ENCODE measurements around the gene FAM83C.
"Not testable (repeated sequence)": the region's sequence is repeated elsewhere in the genome, so short reads cannot be mapped to it uniquely, and the experiment has no call there.

The FAM83C gene

DNA sequence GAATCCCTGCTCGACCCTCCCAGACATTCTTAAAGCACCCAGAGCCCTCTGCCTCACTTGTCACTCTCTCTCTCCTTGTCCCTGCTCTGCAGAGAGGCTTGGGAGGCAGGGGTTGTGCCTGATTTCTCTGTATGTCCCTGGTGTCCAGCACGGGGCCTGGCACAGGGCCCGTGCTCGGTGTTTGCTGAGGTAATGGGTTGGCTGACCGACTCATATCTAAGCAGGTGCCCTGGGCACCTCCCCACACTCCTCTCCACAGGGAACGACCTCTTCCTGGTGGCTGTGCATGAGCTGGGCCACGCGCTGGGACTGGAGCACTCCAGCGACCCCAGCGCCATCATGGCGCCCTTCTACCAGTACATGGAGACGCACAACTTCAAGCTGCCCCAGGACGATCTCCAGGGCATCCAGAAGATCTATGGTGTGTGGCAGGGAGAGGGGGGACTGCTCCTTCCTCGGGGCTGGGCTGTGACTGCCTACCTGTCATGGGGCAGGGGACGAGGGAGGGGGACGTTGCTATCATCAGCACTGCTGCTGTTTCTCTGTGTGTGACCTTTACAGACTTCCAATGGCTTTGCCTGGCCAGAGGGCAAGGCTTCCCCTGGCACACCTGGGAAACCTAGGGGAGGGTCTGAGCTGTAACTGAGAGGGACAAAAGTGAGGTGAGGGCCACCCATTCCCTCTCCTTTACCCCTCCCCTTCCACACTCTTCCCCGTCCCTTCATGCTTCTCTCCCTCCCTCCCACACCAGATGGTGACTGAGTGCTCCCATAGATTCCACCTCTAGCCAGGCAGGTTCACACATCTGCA, 28.5 kb downstream of the FAM83C start:
- no peak for DNase-seq

DNA sequence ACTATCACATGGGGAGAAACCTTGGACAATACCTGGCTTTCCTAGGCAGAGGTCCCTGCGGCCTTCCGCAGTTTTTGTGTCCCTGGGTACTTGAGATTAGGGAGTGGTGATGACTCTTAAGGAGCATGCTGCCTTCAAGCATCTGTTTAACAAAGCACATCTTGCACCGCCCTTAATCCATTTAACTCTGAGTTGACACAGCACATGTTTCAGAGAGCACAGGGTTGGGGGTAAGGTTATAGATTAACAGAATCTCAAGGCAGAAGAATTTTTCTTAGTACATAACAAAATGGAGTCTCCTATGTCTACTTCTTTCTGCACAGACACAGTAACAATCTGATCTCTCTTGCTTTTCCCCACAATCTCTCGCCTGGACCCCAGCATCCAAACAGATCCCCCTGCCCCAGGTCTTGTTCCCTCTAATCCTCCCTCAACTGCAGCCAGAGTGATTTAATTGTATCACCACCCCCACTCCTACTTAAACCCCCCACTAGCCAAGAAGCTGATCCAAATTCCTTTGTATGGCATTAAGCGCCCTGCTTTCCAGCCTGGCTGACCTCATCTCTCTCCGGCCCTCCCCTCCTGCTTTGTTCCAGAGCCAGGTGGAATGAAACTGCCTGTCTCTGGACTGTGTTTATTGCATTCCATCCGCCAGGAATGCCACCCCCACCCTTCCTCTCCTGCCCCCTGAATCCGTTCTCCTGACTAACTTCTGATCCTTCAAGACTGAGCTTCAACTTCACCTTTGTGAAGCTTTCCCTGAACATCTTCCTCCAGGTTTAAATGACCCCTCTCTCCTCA, 29.3 kb downstream of the FAM83C start:
- not testable (repeated sequence) for DNase-seq

DNA sequence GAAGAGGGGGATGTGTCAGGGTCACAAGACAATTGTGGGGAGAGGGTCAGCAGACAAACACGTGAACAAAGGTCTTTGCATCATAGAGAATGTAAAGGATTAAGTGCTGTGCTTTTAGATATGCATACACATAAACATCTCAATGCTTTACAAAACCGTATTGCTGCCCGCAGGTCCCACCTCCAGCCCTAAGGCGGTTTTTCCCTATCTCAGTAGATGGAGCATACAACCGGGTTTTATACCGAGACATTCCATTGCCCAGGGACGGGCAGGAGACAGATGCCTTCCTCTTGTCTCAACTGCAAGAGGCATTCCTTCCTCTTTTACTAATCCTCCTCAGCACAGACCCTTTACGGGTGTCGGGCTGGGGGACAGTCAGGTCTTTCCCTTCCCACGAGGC, 29.9 kb downstream of the FAM83C start:
- DNase-seq: not testable (repeated sequence)

DNA sequence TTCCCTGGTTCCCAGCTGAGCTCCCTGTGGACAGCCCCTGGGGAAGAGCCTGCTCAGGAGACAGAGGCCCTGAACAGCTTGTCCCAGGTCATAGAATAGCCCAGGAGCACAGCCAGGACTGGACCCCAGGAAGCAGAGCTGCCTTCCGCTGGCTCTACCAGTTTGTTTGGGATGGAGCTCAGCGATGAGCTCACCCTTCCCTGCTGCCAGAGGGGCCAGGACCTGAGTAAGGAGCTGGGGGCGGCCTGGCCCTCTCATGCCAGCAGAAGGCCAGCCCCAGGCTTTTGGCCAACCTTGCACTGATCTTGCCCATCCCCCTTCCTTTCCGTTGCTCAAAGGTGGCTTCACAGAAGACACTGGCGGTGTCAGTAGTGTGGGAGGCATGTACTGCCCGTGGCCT, 31.8 kb downstream of the FAM83C start:
- no peak for DNase-seq

GRCh38 chr20:35257175-35257909, 34.9 kb downstream of the FAM83C start:
- DNase-seq: no peak

- no peak for DNase-seq
Measured at GRCh38 chr20:35254448-35254999, 37.7 kb downstream of the FAM83C start.

DNA sequence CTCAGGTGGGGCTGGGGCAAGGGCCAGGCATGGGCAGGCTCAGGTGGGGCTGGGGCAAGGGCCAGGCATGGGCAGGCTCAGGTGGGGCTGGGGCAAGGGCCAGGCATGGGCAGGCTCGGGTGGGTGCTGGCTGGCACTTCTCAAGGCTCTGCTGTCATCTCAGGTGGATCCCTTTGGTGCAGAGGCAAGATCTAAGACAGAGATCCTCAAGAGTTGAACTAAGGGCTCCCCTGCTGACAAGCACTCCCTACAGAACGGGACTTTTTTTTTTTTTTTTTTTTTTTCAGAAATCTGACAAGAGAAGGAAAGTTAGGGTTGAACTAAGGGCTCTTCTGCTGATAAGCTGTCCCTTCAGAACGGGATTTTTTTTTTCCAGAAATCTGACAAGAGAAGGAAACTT, 39.2 kb downstream of the FAM83C start:
- no peak for DNase-seq

DNA sequence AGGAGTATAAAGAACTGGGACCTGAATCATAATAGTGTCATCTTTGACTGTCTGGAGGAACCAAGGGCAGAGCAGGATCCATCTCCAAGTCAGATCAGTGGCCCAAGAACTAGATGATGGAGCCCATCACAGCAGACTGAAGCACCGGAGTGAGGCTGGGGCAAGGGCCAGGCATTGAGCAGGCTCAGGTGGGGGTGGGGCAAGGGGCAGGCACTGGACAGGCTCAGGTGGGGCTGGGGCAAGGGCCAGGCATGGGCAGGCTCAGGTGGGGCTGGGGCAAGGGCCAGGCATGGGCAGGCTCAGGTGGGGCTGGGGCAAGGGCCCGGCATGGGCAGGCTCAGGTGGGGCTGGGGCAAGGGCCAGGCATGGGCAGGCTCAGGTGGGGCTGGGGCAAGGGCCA, 39.6 kb downstream of the FAM83C start:
- not testable (repeated sequence) for DNase-seq

- DNase-seq: peak; percentile 40
Measured at GRCh38 chr20:35252037-35252461, 40.2 kb downstream of the FAM83C start.

GRCh38 chr20:35251613-35251940, 40.6 kb downstream of the FAM83C start:
- DNase-seq: no peak

GRCh38 chr20:35248641-35249475, 43.4 kb downstream of the FAM83C start:
- DNase-seq: no peak

DNA sequence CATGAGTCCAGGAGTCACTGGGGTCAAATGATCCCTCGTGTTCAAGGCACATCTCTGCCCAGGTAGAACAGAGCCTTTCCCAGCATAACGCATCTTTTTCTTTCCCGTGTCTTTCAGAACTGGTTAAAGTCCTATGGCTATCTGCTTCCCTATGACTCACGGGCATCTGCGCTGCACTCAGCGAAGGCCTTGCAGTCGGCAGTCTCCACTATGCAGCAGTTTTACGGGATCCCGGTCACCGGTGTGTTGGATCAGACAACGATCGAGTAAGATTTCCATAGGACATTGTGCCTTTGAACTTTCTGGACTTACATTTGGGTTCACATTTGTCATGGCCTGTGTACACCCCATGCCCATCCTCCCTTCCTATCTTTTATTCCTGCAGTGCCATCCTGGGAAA, 45.5 kb downstream of the FAM83C start:
- no peak for DNase-seq

GRCh38 chr20:35243986-35244385, 48.2 kb downstream of the FAM83C start:
- DNase-seq: no peak

- DNase-seq: no peak
Measured at GRCh38 chr20:35243317-35243716, 48.9 kb downstream of the FAM83C start.

DNA sequence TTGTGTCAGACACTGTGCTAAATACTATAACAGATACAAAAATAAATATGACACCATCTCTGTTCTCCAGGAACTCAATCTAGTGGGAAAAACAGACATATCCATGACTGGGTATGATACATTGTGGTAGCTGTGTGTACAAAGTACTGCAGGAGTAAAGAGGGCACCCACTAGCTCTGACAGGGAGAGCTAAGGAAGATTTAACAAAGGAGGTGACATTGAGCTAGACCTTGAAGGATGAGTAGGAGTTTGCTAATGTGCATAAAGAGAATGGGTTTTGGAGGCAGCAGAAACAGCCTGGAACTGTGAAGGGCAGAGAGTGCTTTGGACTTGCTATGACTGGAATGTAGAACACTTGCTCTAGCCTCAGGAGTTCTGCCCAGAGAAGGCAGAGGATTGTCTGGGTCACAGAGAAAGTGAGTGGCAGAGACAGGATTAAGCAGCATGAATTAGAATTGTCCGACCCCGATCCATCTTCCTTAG, 51.4 kb downstream of the FAM83C start:
- DNase-seq: no peak

GRCh38 chr20:35240083-35240810, 52.0 kb downstream of the FAM83C start:
- DNase-seq: no peak

GRCh38 chr20:35238735-35239134, 53.5 kb downstream of the FAM83C start:
- DNase-seq: no peak

GRCh38 chr20:35238170-35238569, 54.1 kb downstream of the FAM83C start:
- no peak for DNase-seq

DNA sequence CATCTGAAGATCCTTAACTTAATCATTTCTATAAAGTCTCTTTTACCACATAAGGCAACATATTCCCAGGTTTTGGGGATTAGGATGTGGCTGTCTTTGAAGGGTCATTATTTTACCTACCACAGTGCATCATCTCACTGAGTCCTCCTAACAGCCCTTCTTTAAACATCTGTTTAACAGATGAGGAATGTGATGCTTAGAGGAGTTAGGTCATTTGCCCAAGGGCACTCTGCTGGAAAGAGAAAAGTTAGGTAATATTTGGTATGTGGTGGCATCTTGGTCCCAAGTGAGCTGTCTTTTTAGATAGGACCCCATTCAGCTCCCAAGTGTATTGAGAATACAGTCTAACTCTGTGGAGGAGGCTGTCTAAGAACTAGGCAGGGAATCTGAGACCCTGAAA, 54.7 kb downstream of the FAM83C start:
- DNase-seq: no peak

DNA sequence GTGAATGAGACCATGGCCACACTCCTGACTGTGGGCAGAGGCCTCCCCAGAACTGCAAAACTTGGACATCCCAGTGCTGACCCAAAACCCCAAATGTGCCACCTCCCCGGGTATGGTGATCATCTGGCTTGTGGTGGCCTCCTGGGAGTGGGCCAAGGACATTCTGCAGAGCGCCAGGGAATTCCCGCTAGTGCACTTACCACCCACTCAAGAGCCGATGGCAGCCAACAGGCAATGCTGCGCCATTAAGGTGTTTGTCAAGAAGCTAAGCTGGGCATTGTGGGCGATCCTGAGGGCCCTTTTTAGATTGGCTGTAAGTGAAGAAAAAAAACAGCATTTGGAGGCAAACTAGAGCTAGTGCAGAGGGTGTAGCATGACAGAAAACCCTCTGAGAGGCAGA, 56.3 kb downstream of the FAM83C start:
- no peak for DNase-seq
